Lower leg skin (tissue), 3 donors: Measurements from ENCODE around the gene KIAA1614.

Experiments
- CTCF ChIP-seq, 3 donors: fragments of 450-650 bp; IDR thresholded peaks; one replicate each; pipeline ENCODE4 v1.5.1; 2016; ENCODE audit warnings: antibody characterized with exemption in 3 of 3, mild to moderate bottlenecking in 3 of 3, moderate library complexity in 2 of 3
- POLR2A ChIP-seq, 2 donors: fragments of 450-650 bp; IDR thresholded peaks; one replicate each; pipeline ENCODE4 v1.6.1; 2016 to 2017; ENCODE audit warnings: antibody characterized with exemption in 2 of 2, mild to moderate bottlenecking in 1 of 2, moderate library complexity in 1 of 2

DNA sequence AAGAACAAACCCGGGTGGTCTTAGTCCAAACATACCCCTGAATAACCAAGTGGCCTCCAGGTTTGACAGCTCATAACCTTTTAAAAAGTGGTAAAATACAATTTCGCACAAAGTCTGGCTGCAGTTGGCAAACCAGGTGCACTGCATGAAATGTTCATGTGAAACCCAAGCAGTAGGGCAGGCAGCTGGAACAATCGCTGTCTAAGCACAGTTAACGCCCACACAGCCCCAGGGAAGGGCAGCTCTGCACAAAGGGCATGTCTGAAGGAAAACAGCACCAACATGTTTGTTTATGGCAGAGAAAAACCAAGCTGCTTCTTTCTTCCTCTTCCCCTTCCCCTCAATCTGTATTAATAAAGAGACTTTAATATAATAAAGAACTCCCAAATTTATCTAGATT is 49.5 kb downstream of the KIAA1614 start:
- TF ChIP-seq CTCF (IDR thresholded peaks at IDR 0.05) (no peak), POLR2A (IDR thresholded peaks at IDR 0.05) (no peak)
